ENCODE results near the gene HAAO.
A peak's percentile ranks its signal among the peaks of the same experiment; 100 is the strongest.

DNA sequence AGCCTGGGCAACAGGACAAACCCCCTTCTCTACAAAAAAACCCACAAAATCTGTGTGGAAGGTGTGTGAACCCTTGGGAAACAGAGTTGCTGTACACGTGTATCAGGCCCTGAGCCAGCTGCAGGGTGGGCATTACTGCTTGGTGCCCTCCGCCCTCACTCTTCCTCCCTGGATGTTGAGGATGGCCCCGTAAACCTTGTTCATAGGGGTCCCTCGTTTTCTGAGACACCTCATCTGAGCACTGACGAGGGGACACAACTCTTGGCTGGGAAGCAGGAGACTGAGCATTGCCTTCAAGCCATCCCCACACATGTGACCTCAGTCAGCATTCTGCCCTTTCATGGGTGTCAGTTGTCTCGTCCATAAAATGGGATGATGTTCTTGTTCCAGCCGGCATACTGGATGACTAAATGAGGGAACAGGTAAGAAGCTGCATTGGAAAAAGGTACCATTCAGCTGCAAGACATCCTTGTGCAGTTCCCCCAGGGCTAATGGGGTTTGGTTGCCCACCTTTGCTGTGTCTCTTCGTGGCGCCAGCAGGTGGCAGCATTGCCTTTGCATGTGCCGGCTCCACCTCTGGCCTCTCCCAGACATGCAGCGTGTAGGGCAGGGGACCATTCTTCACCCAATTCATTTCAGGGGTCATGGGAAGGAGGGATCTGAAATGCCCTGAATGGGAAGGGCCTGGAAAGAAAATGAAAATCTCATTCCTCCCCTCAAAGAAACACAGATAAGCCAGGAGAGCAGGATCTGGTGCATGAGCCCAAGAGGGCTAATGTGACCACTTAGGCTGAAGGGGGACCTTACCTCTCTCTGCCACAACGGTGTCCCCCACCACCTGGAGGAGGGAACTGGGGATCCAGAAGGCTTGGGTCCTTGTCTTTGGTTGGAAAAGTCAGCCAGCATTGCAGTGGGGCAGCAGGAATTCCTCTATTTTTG lies 36.4 kb upstream of the HAAO start:
- TF ChIP-seq, protein P1, sequence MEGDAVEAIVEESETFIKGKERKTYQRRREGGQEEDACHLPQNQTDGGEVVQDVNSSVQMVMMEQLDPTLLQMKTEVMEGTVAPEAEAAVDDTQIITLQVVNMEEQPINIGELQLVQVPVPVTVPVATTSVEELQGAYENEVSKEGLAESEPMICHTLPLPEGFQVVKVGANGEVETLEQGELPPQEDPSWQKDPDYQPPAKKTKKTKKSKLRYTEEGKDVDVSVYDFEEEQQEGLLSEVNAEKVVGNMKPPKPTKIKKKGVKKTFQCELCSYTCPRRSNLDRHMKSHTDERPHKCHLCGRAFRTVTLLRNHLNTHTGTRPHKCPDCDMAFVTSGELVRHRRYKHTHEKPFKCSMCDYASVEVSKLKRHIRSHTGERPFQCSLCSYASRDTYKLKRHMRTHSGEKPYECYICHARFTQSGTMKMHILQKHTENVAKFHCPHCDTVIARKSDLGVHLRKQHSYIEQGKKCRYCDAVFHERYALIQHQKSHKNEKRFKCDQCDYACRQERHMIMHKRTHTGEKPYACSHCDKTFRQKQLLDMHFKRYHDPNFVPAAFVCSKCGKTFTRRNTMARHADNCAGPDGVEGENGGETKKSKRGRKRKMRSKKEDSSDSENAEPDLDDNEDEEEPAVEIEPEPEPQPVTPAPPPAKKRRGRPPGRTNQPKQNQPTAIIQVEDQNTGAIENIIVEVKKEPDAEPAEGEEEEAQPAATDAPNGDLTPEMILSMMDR (IDR thresholded peaks at IDR 0.05) = peak; percentile 80 to 94 (median 88)
- no peak for TF ChIP-seq POLR2A (IDR thresholded peaks at IDR 0.05)

Data from Peyer's patch (tissue), 4 donors.